ENCODE measurements around the gene CCT3. TPM values are rescaled to one million over a fixed set of nuclear protein-coding genes. Genes with fewer than 3 reads are reported as not detected.

Gene CCT3
- total RNA-seq, 2 donors from 2014 or later = 125 to 294 TPM

GRCh38 chr1:156295391-156295947 lies 42.6 kb downstream of the CCT3 start, which contains the start of gene GLMP:
GLMP (minus strand) TSS chr1:156295679; CDS start chr1:156295645, 34 bp downstream.
- intact Hi-C loops (cut with DNase I) = no loop called here
- Histone ChIP-seq H3K4me3 (peak within 1 kb of the TSS; percentile 67), H3K4me1 (peaks cover 9% of the 10 kb centered on the region), H3K27ac (no peak within 1 kb of the TSS), H3K36me3 (no peaks in the 10 kb centered on the region), H3K9ac (ENCODE audit: low read depth in 2 of 2, low read length in 2 of 2) (peak within 1 kb of the TSS; percentile 75 to 89), H3K27me3 (no peaks in the 10 kb centered on the region), H3K9me3 (no peaks in the 10 kb centered on the region)
- TF ChIP-seq CTCF (IDR thresholded peaks at IDR 0.05) = no peak
- DNase-seq = peak; percentile 80

DNA sequence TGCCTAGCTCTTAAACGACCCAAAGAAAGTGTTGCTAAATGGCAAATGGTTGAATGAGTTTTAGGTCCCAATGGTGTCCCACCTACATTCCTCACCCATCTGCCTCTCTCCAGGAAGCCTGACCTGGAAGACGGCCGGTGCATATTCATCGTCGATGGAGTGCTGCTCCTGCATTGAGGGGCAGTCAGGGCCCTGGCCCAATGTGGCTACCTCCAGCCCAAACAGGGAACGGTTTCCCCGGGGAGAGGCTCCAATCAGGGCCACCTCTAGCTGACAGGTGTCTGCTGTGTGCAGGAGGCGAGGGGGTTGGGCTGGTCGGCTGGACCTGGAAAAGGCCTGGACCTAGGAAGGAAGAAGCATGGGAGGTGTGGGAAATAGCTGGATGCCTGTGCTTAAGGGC lies 44.2 kb downstream of the CCT3 start:
- DNase-seq = no peak
- Histone ChIP-seq H3K27me3 (no peaks in the 10 kb centered on the region), H3K9me3 (no peaks in the 10 kb centered on the region), H3K9ac (ENCODE audit: low read depth in 2 of 2, low read length in 2 of 2) (no peak overlapping the region), H3K27ac (no peak overlapping the region), H3K4me3 (no peak overlapping the region), H3K4me1 (peaks cover 9% of the 10 kb centered on the region), H3K36me3 (no peaks in the 10 kb centered on the region)
- intact Hi-C loops (cut with DNase I) = no loop called here
- TF ChIP-seq CTCF (IDR thresholded peaks at IDR 0.05) = no peak

GRCh38 chr1:156293098-156293434 lies 45.0 kb downstream of the CCT3 start:
- no peak for DNase-seq
- Histone ChIP-seq H3K27ac (no peak overlapping the region), H3K4me3 (no peak overlapping the region), H3K4me1 (peaks cover 9% of the 10 kb centered on the region), H3K36me3 (no peaks in the 10 kb centered on the region), H3K9me3 (no peaks in the 10 kb centered on the region), H3K9ac (ENCODE audit: low read depth in 2 of 2, low read length in 2 of 2) (no peak overlapping the region), H3K27me3 (no peaks in the 10 kb centered on the region)
- no peak for TF ChIP-seq CTCF (IDR thresholded peaks at IDR 0.05)
- intact Hi-C loops (cut with DNase I) = no loop called here

- Histone ChIP-seq H3K9ac (ENCODE audit: low read depth in 2 of 2, low read length in 2 of 2) (peak overlapping the region; percentile 54 to 72), H3K4me1 (peaks cover 9% of the 10 kb centered on the region), H3K27ac (peak overlapping the region; percentile 64), H3K4me3 (peak overlapping the region; percentile 23), H3K36me3 (no peaks in the 10 kb centered on the region), H3K27me3 (no peaks in the 10 kb centered on the region), H3K9me3 (no peaks in the 10 kb centered on the region)
- no peak for TF ChIP-seq CTCF (IDR thresholded peaks at IDR 0.05)
- intact Hi-C loops (cut with DNase I) = no loop called here
- DNase-seq = peak; percentile 94
These were observed 46.6 kb downstream of the CCT3 start for GRCh38 chr1:156291226-156292061.

- Histone ChIP-seq H3K4me3 (no peak overlapping the region), H3K27ac (no peak overlapping the region), H3K9ac (ENCODE audit: low read depth in 2 of 2, low read length in 2 of 2) (no peak overlapping the region), H3K4me1 (peaks cover 6% of the 10 kb centered on the region), H3K9me3 (no peaks in the 10 kb centered on the region), H3K27me3 (no peaks in the 10 kb centered on the region), H3K36me3 (no peaks in the 10 kb centered on the region)
- TF ChIP-seq CTCF (IDR thresholded peaks at IDR 0.05) = no peak
- intact Hi-C loops (cut with DNase I) = no loop called here
- no peak for DNase-seq
These were observed 48.2 kb downstream of the CCT3 start for GRCh38 chr1:156289857-156290256.
